Uterus (tissue), 2 donors: ENCODE results near the gene IL3.

Experiments used
- CTCF ChIP-seq, 4 experiments: fragments of 200-600 bp in 2 of 4; fragments of 450-650 bp in 2 of 4; sonication (generic) in 2 of 4; IDR thresholded peaks; one replicate each; pipeline ENCODE4 v1.5.1; 2016 to 2019; ENCODE audit warnings: antibody characterized with exemption in 4 of 4, mild to moderate bottlenecking in 2 of 4, moderate library complexity in 1 of 4
- POLR2A ChIP-seq, 2 donors: fragments of 450-650 bp; IDR thresholded peaks; one replicate each; pipeline ENCODE4 v1.6.1; 2016; ENCODE audit warnings: antibody characterized with exemption in 2 of 2, mild to moderate bottlenecking in 1 of 2, moderate library complexity in 1 of 2

GRCh38 chr5:132060501-132061161, at the start of gene IL3:
- TF ChIP-seq POLR2A (IDR thresholded peaks at IDR 0.05) (no peak), CTCF (IDR thresholded peaks at IDR 0.05) (no peak)
